ENCODE data around the gene CCIN. TPM values are rescaled to one million over a fixed set of nuclear protein-coding genes. Genes with fewer than 3 reads are reported as not detected.

The CCIN gene
- total RNA-seq, 2 experiments from 2014 or later: not detected

DNA sequence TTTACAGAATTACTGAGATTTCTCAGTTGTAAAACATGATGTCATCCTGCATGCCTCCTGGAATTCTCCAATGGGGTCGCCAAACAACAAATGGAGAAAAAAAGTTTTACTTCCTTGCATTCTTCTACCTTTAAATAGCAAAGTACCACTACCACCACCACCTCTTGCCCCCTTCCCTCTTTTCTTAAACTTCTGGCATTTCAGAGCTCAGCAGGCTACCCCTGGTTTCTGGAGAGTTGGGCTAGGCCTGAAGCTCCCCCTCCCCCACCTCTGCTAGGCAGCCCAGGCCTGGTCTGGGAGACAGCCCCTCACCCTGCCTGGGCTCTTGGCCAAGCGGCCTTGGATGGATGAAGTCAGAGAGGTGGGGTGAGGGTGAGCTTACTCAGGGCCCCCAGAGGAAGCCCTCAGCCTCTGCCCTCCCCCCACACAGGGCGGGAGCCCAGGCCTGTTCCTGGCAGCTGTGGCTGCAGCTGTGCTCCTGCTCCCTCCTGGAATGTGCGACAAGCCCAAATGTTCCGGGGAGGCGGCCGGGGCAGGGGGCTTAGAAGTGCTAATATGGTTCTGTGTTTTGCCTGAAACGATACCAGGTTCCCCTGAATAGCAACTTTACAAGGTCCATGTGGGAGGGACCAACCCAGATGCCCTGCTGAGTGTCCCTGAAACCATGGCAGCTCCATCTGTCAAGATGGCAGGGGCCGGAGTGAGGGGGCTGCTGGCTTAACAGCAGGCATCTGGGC lies 6.0 kb upstream of the CCIN start:
- CTCF ChIA-PET: interaction anchor here (0.9 to 11.4 kb wide), 6 partner anchors 13 to 156 kb away, joined by 3 to 341 read pairs (median 12); partner anchors contain the start of gene GLIPR2
- POLR2A ChIA-PET: interaction anchor here (0.5 to 1.0 kb wide), 2 partner anchors 27 to 156 kb away, joined by 3 to 4 read pairs; partner anchors contain the start of gene GLIPR2
- intact Hi-C loops (cut with micrococcal nuclease): no loop called here
- Mint-ChIP-seq H3K27ac (no peak overlapping the region), H3K4me1 (ENCODE audit: low read depth) (peaks cover 6% of the 10 kb centered on the region), H3K4me3 (no peak overlapping the region), H3K36me3 (peaks cover 5% of the 10 kb centered on the region), H3K27me3 (no peaks in the 10 kb centered on the region), H3K9me3 (no peaks in the 10 kb centered on the region)
- no peak for DNase-seq

DNA sequence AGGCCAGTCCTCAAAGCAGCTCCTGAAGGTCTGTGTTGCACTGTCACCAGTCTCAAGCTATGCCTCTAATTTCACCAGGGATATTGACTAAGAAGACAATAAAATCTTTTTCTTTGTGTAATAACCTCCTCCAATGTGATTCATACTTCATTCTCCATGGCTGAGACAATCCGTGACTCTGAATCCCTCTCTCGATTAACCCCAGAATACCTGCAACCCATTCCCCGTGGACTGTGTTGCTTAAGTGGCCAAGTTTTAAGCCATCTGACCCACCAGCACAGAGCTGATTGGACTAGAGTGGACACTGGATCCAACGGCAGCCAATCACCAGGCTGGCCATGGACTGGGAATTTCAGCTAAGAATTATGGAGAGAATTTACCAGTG lies 5.4 kb upstream of the CCIN start:
- H3K4me1 Mint-ChIP-seq (ENCODE audit: low read depth): peaks cover 6% of the 10 kb centered on the region
- intact Hi-C loops (cut with micrococcal nuclease): no loop called here
- CTCF ChIA-PET: interaction anchor here (0.9 to 11.4 kb wide), 8 partner anchors 14 to 165 kb away, joined by 3 to 341 read pairs (median 4); partner anchors contain the start of gene GLIPR2
- no peaks in the 10 kb centered on the region for H3K27me3 Mint-ChIP-seq
- POLR2A ChIA-PET: interaction anchor here (0.5 to 1.0 kb wide), 3 partner anchors 12 to 156 kb away, joined by 3 to 4 read pairs (median 4); partner anchors contain the start of gene GLIPR2
- no peak overlapping the region for H3K27ac Mint-ChIP-seq
- H3K9me3 Mint-ChIP-seq: no peaks in the 10 kb centered on the region
- peaks cover 2% of the 10 kb centered on the region for H3K36me3 Mint-ChIP-seq
- no peak for DNase-seq
- no peak overlapping the region for H3K4me3 Mint-ChIP-seq

DNA sequence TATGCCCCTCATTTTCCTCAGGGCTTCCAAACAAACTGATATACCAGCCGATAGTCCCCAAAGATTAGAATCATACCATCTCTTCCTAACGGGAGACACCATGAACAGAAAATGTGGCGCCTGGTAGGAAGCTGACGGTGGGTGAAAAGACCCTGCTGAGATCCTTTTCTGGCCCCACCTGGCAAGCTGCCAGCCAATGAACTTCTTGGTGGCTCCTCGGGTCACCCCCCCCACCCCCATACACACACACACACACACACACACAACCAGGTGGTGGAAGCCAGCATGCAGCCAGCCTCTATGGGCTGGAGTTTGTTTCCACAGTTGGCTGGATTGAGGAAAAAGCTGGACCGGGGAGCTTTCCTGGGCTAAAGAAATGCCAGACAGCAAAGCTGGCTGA lies 4.8 kb upstream of the CCIN start:
- POLR2A ChIA-PET: interaction anchor here (1.0 kb wide), 1 partner anchor 12 kb away, joined by 4 read pairs; no protein-coding TSS in a partner anchor
- intact Hi-C loops (cut with micrococcal nuclease): no loop called here
- no peak for DNase-seq

DNA sequence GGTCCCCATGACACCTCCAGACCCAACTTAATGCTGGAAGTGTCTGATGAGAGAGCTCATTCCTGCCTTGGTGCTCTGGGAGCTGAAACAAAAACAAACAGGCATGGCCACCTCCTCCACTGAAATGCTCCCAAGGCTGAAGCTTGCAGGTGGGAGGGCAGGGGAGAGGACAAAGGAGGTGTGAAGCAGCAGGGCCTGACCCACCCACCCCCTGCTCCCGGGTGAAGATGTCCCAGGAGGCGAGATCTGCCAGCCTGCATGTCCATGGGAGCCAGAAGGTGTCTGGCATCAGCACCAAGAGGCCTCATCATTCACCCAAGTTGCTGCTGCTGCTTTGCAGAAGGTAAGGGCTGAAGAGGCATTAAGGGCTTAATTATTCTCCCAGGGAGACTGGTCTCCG lies 4.2 kb upstream of the CCIN start:
- Mint-ChIP-seq H3K9me3 (no peaks in the 10 kb centered on the region), H3K36me3 (peaks cover 2% of the 10 kb centered on the region), H3K27ac (no peak overlapping the region), H3K27me3 (no peaks in the 10 kb centered on the region), H3K4me1 (ENCODE audit: low read depth) (peaks cover 6% of the 10 kb centered on the region), H3K4me3 (no peak overlapping the region)
- intact Hi-C loops (cut with micrococcal nuclease): no loop called here
- ChIA-PET POLR2A (interaction anchor here (1.0 kb wide), 1 partner anchor 13 kb away, joined by 4 read pairs; no protein-coding TSS in a partner anchor), CTCF (interaction anchor here (0.8 to 11.4 kb wide), 8 partner anchors 15 to 374 kb away, joined by 3 to 341 read pairs (median 19); partner anchors contain the start of gene GLIPR2)
- DNase-seq: no peak

More for the DNA sequence above, 4.8 kb upstream of the CCIN start:
- Mint-ChIP-seq H3K9me3 (no peaks in the 10 kb centered on the region), H3K4me1 (ENCODE audit: low read depth) (peaks cover 6% of the 10 kb centered on the region), H3K36me3 (peaks cover 2% of the 10 kb centered on the region), H3K4me3 (no peak overlapping the region), H3K27ac (no peak overlapping the region), H3K27me3 (no peaks in the 10 kb centered on the region)
- CTCF ChIA-PET: interaction anchor here (0.8 to 11.4 kb wide), 8 partner anchors 14 to 374 kb away, joined by 3 to 341 read pairs (median 10); partner anchors contain the start of gene GLIPR2

DNA sequence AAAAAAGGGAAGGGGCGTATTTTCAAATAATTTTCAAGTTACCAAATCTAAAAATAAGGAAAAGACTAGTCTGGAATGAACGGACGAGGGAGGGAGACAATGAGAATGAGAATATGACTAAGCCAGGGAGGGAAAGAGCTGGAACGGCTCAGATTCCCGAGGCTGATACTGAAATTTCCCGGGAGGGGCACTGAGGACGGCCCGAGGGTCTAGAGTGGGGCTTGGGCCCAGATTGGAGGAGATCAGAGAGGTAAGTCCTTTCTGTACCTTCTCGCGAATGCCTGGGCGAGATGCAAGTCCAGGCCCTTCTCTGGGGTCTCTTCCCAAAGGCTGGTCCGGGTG lies 3.4 kb upstream of the CCIN start:
- H3K9me3 Mint-ChIP-seq: no peaks in the 10 kb centered on the region
- CTCF ChIA-PET: interaction anchor here (0.6 to 11.4 kb wide), 20 partner anchors 8 to 211 kb away, joined by 3 to 341 read pairs (median 6); partner anchors contain the start of genes CLTA and GLIPR2
- peaks cover 2% of the 10 kb centered on the region for H3K36me3 Mint-ChIP-seq
- peaks cover 6% of the 10 kb centered on the region for H3K4me1 Mint-ChIP-seq (ENCODE audit: low read depth)
- H3K27me3 Mint-ChIP-seq: no peaks in the 10 kb centered on the region
- H3K4me3 Mint-ChIP-seq: peak overlapping the region; percentile 9
- DNase-seq: no peak
- POLR2A ChIA-PET: interaction anchor here (1.3 to 1.7 kb wide), 2 partner anchors 17 to 65 kb away, joined by 5 to 6 read pairs; no protein-coding TSS in a partner anchor
- H3K27ac Mint-ChIP-seq: no peak overlapping the region
- intact Hi-C loops (cut with micrococcal nuclease): loop anchor here (1.0 to 2.0 kb wide), 5 partner anchors 13 to 211 kb away; partner anchors contain the start of gene GLIPR2

- intact Hi-C loops (cut with micrococcal nuclease): loop anchor here (1.0 to 2.0 kb wide), 5 partner anchors 14 to 212 kb away; partner anchors contain the start of gene GLIPR2
- peak; percentile 88 for DNase-seq
- peak overlapping the region; percentile 13 for H3K27ac Mint-ChIP-seq
- peaks cover 6% of the 10 kb centered on the region for H3K4me1 Mint-ChIP-seq (ENCODE audit: low read depth)
- CTCF ChIA-PET: interaction anchor here (0.6 to 11.4 kb wide), 31 partner anchors 8 to 212 kb away, joined by 3 to 341 read pairs (median 5); partner anchors contain the start of genes CLTA and GLIPR2
- H3K9me3 Mint-ChIP-seq: no peaks in the 10 kb centered on the region
- POLR2A ChIA-PET: interaction anchor here (0.6 to 1.7 kb wide), 5 partner anchors 18 to 291 kb away, joined by 3 to 6 read pairs (median 5); partner anchors contain the start of genes CLTA and GLIPR2
- H3K36me3 Mint-ChIP-seq: peaks cover 2% of the 10 kb centered on the region
- H3K4me3 Mint-ChIP-seq: peak overlapping the region; percentile 75
- no peaks in the 10 kb centered on the region for H3K27me3 Mint-ChIP-seq
Observed at GRCh38 chr9:36166168-36166927, 2.8 kb upstream of the CCIN start.

DNA sequence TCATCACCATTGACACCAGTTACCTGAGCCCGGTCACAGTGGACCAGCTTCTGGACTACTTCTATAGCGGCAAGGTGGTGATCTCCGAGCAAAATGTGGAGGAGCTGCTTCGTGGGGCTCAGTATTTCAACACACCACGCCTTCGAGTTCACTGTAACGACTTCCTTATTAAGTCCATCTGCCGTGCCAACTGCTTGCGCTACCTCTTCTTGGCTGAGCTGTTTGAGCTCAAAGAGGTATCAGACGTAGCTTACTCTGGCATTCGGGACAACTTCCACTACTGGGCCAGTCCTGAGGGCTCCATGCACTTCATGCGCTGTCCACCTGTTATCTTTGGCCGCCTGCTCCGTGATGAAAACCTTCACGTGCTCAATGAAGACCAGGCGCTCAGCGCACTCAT lies 520 bp downstream of the CCIN start:
- intact Hi-C loops (cut with micrococcal nuclease): no loop called here

DNA sequence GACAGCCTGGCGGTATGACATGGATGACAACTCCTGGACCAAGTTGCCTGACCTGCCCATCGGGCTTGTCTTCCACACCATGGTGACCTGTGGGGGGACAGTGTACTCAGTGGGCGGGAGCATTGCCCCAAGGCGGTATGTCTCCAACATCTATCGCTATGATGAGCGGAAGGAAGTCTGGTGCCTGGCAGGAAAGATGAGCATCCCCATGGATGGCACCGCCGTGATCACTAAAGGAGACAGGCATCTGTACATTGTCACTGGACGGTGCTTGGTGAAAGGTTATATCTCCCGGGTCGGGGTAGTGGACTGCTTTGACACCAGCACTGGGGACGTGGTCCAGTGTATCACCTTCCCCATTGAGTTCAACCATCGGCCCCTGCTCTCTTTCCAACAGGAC lies 1.3 kb downstream of the CCIN start:
- no peak overlapping the region for H3K27ac Mint-ChIP-seq
- no peaks in the 10 kb centered on the region for H3K36me3 Mint-ChIP-seq

More for the DNA sequence above, 520 bp downstream of the CCIN start:
- DNase-seq: no peak
- Mint-ChIP-seq H3K4me3 (no peak overlapping the region), H3K36me3 (no peaks in the 10 kb centered on the region), H3K9me3 (no peaks in the 10 kb centered on the region), H3K4me1 (ENCODE audit: low read depth) (peaks cover 6% of the 10 kb centered on the region), H3K27ac (no peak overlapping the region), H3K27me3 (no peaks in the 10 kb centered on the region)
- POLR2A ChIA-PET: no interaction called here
- CTCF ChIA-PET: interaction anchor here (0.8 to 11.4 kb wide), 5 partner anchors 10 to 66 kb away, joined by 3 to 341 read pairs (median 3); partner anchors contain the start of gene CLTA

DNA sequence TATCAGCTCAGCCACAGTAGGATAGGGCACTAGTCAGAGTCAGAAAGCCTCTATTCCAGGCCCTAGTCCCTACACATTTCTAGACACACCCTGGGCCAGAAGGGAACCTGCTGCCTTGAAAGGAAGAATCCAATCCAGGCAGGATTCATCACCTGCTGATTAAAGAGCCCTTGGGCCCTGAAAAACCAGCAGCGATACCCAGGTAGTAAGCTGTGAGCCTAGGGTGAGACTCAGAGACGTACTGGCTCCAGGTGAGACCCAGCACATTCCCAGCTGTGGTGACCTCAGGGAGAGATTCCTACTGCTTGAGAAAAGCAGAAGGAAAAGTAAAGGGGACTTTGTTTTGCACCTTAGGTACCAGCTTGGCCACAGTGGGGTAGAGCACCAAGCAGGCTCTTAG lies 4.7 kb downstream of the CCIN start:
- Mint-ChIP-seq H3K4me1 (ENCODE audit: low read depth) (no peaks in the 10 kb centered on the region), H3K4me3 (no peak overlapping the region), H3K9me3 (no peaks in the 10 kb centered on the region), H3K27ac (no peak overlapping the region), H3K27me3 (no peaks in the 10 kb centered on the region), H3K36me3 (no peaks in the 10 kb centered on the region)
- CTCF ChIA-PET: no interaction called here
- DNase-seq: no peak
- POLR2A ChIA-PET: interaction anchor here (0.6 kb wide), 1 partner anchor 71 kb away, joined by 3 read pairs; no protein-coding TSS in a partner anchor
- intact Hi-C loops (cut with micrococcal nuclease): no loop called here

More for the DNA sequence above, 1.3 kb downstream of the CCIN start:
- POLR2A ChIA-PET: no interaction called here
- intact Hi-C loops (cut with micrococcal nuclease): no loop called here
- H3K4me1 Mint-ChIP-seq (ENCODE audit: low read depth): peaks cover 6% of the 10 kb centered on the region
- no peaks in the 10 kb centered on the region for H3K27me3 Mint-ChIP-seq
- H3K9me3 Mint-ChIP-seq: no peaks in the 10 kb centered on the region
- CTCF ChIA-PET: interaction anchor here (1.4 to 11.4 kb wide), 2 partner anchors 67 to 68 kb away, joined by 6 to 341 read pairs; no protein-coding TSS in a partner anchor
- H3K4me3 Mint-ChIP-seq: no peak overlapping the region
- DNase-seq: no peak

GRCh38 chr9:36174271-36174670 lies 5.1 kb downstream of the CCIN start:
- Mint-ChIP-seq H3K4me3 (no peak overlapping the region), H3K27ac (no peak overlapping the region), H3K9me3 (no peaks in the 10 kb centered on the region), H3K36me3 (no peaks in the 10 kb centered on the region), H3K4me1 (ENCODE audit: low read depth) (no peaks in the 10 kb centered on the region), H3K27me3 (no peaks in the 10 kb centered on the region)
- ChIA-PET CTCF (no interaction called here), POLR2A (interaction anchor here (0.6 kb wide), 1 partner anchor 71 kb away, joined by 3 read pairs; no protein-coding TSS in a partner anchor)
- intact Hi-C loops (cut with micrococcal nuclease): no loop called here
- DNase-seq: no peak

GRCh38 chr9:36174731-36175130 lies 5.5 kb downstream of the CCIN start:
- H3K36me3 Mint-ChIP-seq: no peaks in the 10 kb centered on the region
- POLR2A ChIA-PET: no interaction called here

More at GRCh38 chr9:36174731-36175130, 5.5 kb downstream of the CCIN start:
- no peaks in the 10 kb centered on the region for H3K27me3 Mint-ChIP-seq
- no peak overlapping the region for H3K4me3 Mint-ChIP-seq
- peaks cover 2% of the 10 kb centered on the region for H3K9me3 Mint-ChIP-seq
- no peaks in the 10 kb centered on the region for H3K4me1 Mint-ChIP-seq (ENCODE audit: low read depth)
- no peak for DNase-seq
- CTCF ChIA-PET: interaction anchor here (2.0 kb wide), 1 partner anchor 8 kb away, joined by 5 read pairs; no protein-coding TSS in a partner anchor
- intact Hi-C loops (cut with micrococcal nuclease): no loop called here
- no peak overlapping the region for H3K27ac Mint-ChIP-seq
